ENCODE results near the gene CSTF1. TPM values are rescaled to one million over a fixed set of nuclear protein-coding genes. Genes with fewer than 3 reads are reported as not detected.

The CSTF1 gene
- total and polyA plus RNA-seq, 2 of the 4 experiments (the other 2 are of a cell fraction) = 48.8 to 105 TPM

- Histone ChIP-seq H2BK20ac (ENCODE audit: low read depth, low read length) (no peak overlapping the region), H2AK5ac (ENCODE audit: low read depth, low read length) (peak overlapping the region; percentile 13), H3K23ac (ENCODE audit: low read depth, low read length) (peak overlapping the region; percentile 92), H3K36me3 (ENCODE audit: control insufficient read depth, insufficient read depth, low read length) (peaks cover 3% of the 10 kb centered on the region; the same call in 1 of the 2 replicates), H3K27ac (ENCODE audit: insufficient read depth, low read length) (peak overlapping the region; percentile 51), H3K9me1 (ENCODE audit: insufficient read depth, low read length) (peaks cover 13% of the 10 kb centered on the region), H2BK15ac (ENCODE audit: low read depth, low read length) (no peak overlapping the region; the same call in 2 of the 3 replicates), H3K4me3 (ENCODE audit: insufficient read depth, low read depth, low read length) (peak overlapping the region; percentile 77), H4K91ac (ENCODE audit: insufficient read depth, low read depth, low read length) (peak overlapping the region; percentile 71), H4K5ac (ENCODE audit: low read depth, low read length) (peak overlapping the region; percentile 14), H3K4ac (ENCODE audit: low read depth, low read length) (peak overlapping the region; percentile 74), H3K56ac (ENCODE audit: extremely low read depth, insufficient read depth, low read length) (peak overlapping the region; percentile 66), H4K20me1 (ENCODE audit: insufficient read depth, low read length) (peaks cover 4% of the 10 kb centered on the region; the same call in 1 of the 2 replicates), H3K9me3 (ENCODE audit: control insufficient read depth, insufficient read depth, low read length) (no peaks in the 10 kb centered on the region), H2BK120ac (ENCODE audit: low read depth, low read length) (peak overlapping the region; percentile 4; the same call in 1 of the 2 replicates), H3K4me1 (ENCODE audit: control insufficient read depth, insufficient read depth, low read length) (peaks cover 8% of the 10 kb centered on the region), H2AK9ac (replicated peaks; ENCODE audit: low read depth, low read length, poor library complexity) (peak overlapping the region; percentile 94), H3K4me2 (ENCODE audit: low read depth, low read length) (peak overlapping the region; percentile 96), H2AFZ (replicated peaks; ENCODE audit: low read length, poor library complexity) (peak overlapping the region; percentile 96), H3K9ac (ENCODE audit: low read depth, low read length) (peak overlapping the region; percentile 91), H3K79me1 (ENCODE audit: low read depth in 1 of 2, low read length in 2 of 2) (peaks cover 36 to 43% of the 10 kb centered on the region in 2 experiments), H3K18ac (ENCODE audit: low read depth, low read length) (peak overlapping the region; percentile 27), H2BK5ac (ENCODE audit: low read depth, low read length, poor library complexity, severe bottlenecking) (peak overlapping the region; percentile 53), H4K8ac (ENCODE audit: low read depth in 2 of 2, low read length in 2 of 2) (peak overlapping the region; percentile 40 to 90; a peak in 3 of 4 replicates), H3K14ac (replicated peaks; ENCODE audit: low read depth, low read length) (peak overlapping the region; percentile 42), H3K27me3 (ENCODE audit: control insufficient read depth, insufficient read depth, low read length) (no peaks in the 10 kb centered on the region)
- BruUV-seq (replicated peaks) = no TSS peak
- DNase-seq (peak; percentile 73), ATAC-seq (ENCODE audit: low read depth) (peak; percentile 62)
- dilution Hi-C loops (cut with HindIII; ENCODE audit: low sequenced_read_pairs, unreplicated experiment) (no loop called here), intact Hi-C loops (cut with micrococcal nuclease) (no loop called here), in situ Hi-C loops (cut with MboI; ENCODE audit: low sequenced_read_pairs) (loop anchor here (25.0 kb wide), 1 partner anchor 428 kb away; no protein-coding TSS in a partner anchor)
- CTCF ChIA-PET = interaction anchor here (0.5 to 1.0 kb wide), 2 partner anchors 10 to 15 kb away, joined by 3 to 4 read pairs; no protein-coding TSS in a partner anchor
- 3% methylated on average over 18 of the region's 51 CpGs; no CpG with 5 or more reads in 1 of the 2 experiments for WGBS, 2 experiments (ENCODE audit: extremely low coverage in 2 of 2, insufficient read length in 1 of 2)
- no peak for TF ChIP-seq SMC3 (IDR thresholded peaks at IDR 0.05; ENCODE audit: low read depth, low read length)
- no peak for TF ChIP-seq MAFK (IDR thresholded peaks at IDR 0.05; ENCODE audit: low read depth, low read length)
- 0 out of 2 replicates have a peak, but pooled peaks have one; percentile 24 for TF ChIP-seq POLR2A (IDR thresholded peaks at IDR 0.05; ENCODE audit: low read depth, low read length)
- TF ChIP-seq RCOR1 (IDR thresholded peaks at IDR 0.05; ENCODE audit: insufficient replicate concordance, low read length) = no peak
- TF ChIP-seq MXI1 (IDR thresholded peaks at IDR 0.05; ENCODE audit: borderline replicate concordance, low read depth, low read length) = no peak
- no peak for TF ChIP-seq RAD21 (IDR thresholded peaks at IDR 0.05; ENCODE audit: low read length)
- TF ChIP-seq CHD1 (IDR thresholded peaks at IDR 0.05; ENCODE audit: low read depth, low read length) = no peak
- POLR2A ChIA-PET (ENCODE audit: unreplicated experiment) = no interaction called here
These were observed 33.0 kb upstream of the CSTF1 start for GRCh38 chr20:56359212-56360132.
